ENCODE data around the gene MAML3.

MAML3 gene

GRCh38 chr4:139743027-139743426 lies 411.0 kb downstream of the MAML3 start:
- DNase-seq: no peak

- peak; percentile 98 for DNase-seq
Measured at GRCh38 chr4:139740531-139741041, 413.4 kb downstream of the MAML3 start.

- DNase-seq: peak; percentile 64
Measured at GRCh38 chr4:139740121-139740520, 413.9 kb downstream of the MAML3 start.

GRCh38 chr4:139738846-139739613 lies 415.0 kb downstream of the MAML3 start:
- DNase-seq: no peak

GRCh38 chr4:139736661-139737060 lies 417.3 kb downstream of the MAML3 start:
- no peak for DNase-seq

GRCh38 chr4:139736274-139736660 lies 417.7 kb downstream of the MAML3 start:
- no peak for DNase-seq

GRCh38 chr4:139735381-139736273 lies 418.4 kb downstream of the MAML3 start:
- DNase-seq: peak; percentile 63

- DNase-seq: peak; percentile 98
Measured at GRCh38 chr4:139734875-139735380, 419.1 kb downstream of the MAML3 start.

- DNase-seq: no peak
Measured at GRCh38 chr4:139734201-139734874, 419.6 kb downstream of the MAML3 start.

- DNase-seq: no peak
Measured at GRCh38 chr4:139732991-139733570, 420.9 kb downstream of the MAML3 start.

- DNase-seq: peak; percentile 38
Measured at GRCh38 chr4:139728840-139729239, 425.1 kb downstream of the MAML3 start.

GRCh38 chr4:139728146-139728545 lies 425.8 kb downstream of the MAML3 start:
- no peak for DNase-seq

- DNase-seq: no peak
Measured at GRCh38 chr4:139726615-139727014, 427.4 kb downstream of the MAML3 start.

GRCh38 chr4:139725236-139725635 lies 428.7 kb downstream of the MAML3 start:
- no peak for DNase-seq

GRCh38 chr4:139721789-139722188 lies 432.2 kb downstream of the MAML3 start:
- DNase-seq: no peak

GRCh38 chr4:139720806-139721205 lies 433.2 kb downstream of the MAML3 start:
- no peak for DNase-seq

- no peak for DNase-seq
Measured at GRCh38 chr4:139719381-139720101, 434.4 kb downstream of the MAML3 start.

GRCh38 chr4:139718833-139719232 lies 435.2 kb downstream of the MAML3 start:
- DNase-seq: no peak

GRCh38 chr4:139718358-139718757 lies 435.6 kb downstream of the MAML3 start:
- DNase-seq: no peak

- DNase-seq: no peak
Measured at GRCh38 chr4:139715746-139716391, 438.1 kb downstream of the MAML3 start.

- no peak for DNase-seq
Measured at GRCh38 chr4:139712882-139713281, 441.1 kb downstream of the MAML3 start.
